GM21447 (cell line): Measurements from ENCODE around the gene FAM217B.

ENCODE experiments used
- ATAC-seq: cut with Tn5 transposase; IDR thresholded peaks from one replicate; pipeline ENCODE4 v1.9.1; 2021; ENCODE audit not compliant: unreplicated experiment

FAM217B gene

GRCh38 chr20:59972037-59972801 lies 32.0 kb downstream of the FAM217B start:
- no peak for ATAC-seq

GRCh38 chr20:59976156-59976782 lies 36.1 kb downstream of the FAM217B start:
- no peak for ATAC-seq

- ATAC-seq: no peak
Measured at GRCh38 chr20:59977086-59977485, 36.9 kb downstream of the FAM217B start.

- no peak for ATAC-seq
Measured at GRCh38 chr20:59983076-59983475, 42.9 kb downstream of the FAM217B start.

- no peak for ATAC-seq
Measured at GRCh38 chr20:59984541-59984940, 44.4 kb downstream of the FAM217B start.

GRCh38 chr20:59985164-59985563 lies 45.0 kb downstream of the FAM217B start:
- no peak for ATAC-seq

- ATAC-seq: no peak
Measured at GRCh38 chr20:59985864-59986263, 45.7 kb downstream of the FAM217B start.

GRCh38 chr20:59987135-59987534 lies 46.9 kb downstream of the FAM217B start:
- no peak for ATAC-seq

GRCh38 chr20:59988141-59988540 lies 48.0 kb downstream of the FAM217B start:
- no peak for ATAC-seq

GRCh38 chr20:59992526-59993084 lies 52.4 kb downstream of the FAM217B start:
- ATAC-seq: no peak

GRCh38 chr20:59993736-59994430 lies 53.7 kb downstream of the FAM217B start:
- no peak for ATAC-seq

GRCh38 chr20:59994697-59995122 lies 54.5 kb downstream of the FAM217B start:
- ATAC-seq: no peak

- no peak for ATAC-seq
Measured at GRCh38 chr20:59996108-59996507, 55.9 kb downstream of the FAM217B start.

- ATAC-seq: no peak
Measured at GRCh38 chr20:59997896-59998295, 57.7 kb downstream of the FAM217B start.
